Measurements from ENCODE around the gene ZNF521.

Gene ZNF521

DNA sequence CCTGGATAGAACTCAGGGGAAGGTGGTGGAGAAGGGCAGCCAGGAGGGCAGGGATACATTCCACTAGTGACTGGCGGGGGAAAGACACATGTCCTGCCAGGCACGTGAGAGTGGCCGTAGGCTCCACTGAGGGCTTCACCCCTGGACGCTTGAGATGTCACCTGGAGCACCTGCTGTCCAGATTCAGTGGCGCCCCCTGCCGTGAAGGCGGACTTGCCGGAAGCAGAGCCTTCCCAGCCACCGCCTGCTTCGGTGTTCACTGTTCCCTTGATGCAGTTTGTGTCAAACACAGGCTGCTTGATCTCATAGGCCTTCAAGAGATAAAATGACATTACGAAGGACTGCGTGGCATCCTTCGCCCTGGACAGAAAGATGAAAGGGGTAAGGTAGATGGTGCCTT, 335.3 kb downstream of the ZNF521 start:
- no peak for DNase-seq

DNA sequence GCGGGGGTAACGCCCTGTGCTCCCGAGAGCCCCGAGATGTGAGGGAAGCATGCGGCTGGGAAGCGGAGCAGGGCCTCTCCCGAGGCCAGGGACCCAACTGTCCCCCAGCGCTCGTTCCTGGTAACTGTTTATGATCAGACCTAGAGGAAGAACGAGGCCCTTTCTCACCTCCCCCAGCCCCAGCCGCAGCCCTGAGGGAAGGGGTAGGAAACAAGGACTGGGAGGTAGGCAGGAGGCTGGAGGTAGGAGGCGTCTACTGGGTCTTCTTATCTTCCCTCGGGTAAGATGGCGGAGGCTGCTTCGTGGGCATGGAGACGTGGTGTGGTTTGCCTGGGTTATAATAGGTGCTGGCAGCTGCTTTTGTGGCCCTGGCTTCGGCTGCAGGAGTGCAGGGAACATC, 335.8 kb downstream of the ZNF521 start:
- DNase-seq: no peak

Measured in activated gamma-delta T cell (primary cell).